H1 (cell line): ENCODE results near the gene CTSC. TPM values are rescaled to one million over a fixed set of nuclear protein-coding genes. Genes with fewer than 3 reads are reported as not detected.

Experiments
- CTCF ChIA-PET: fragments of 300-600 bp; sonication (Branson Sonifier 250); formaldehyde crosslinking; loops from one replicate; lab custom pipeline; 2021; ENCODE audit not compliant: partially characterized antibody; lab: Charles Lee
- POLR2A ChIA-PET: fragments of 300-600 bp; sonication (Branson Sonifier 250); formaldehyde crosslinking; loops from one replicate; lab custom pipeline; 2021; ENCODE audit warnings: inconsistent platforms; ENCODE audit not compliant: partially characterized antibody; lab: Charles Lee
- DNase-seq, 2 experiments: peaks; one replicate each; pipeline versions ENCODE4 v3.0.0 to v3.0.0-alpha.2; 2010 to 2022; ENCODE audit warnings: low spot score in 2 of 2, low read depth in 1 of 2, mixed read lengths in 1 of 2
- FAIRE-seq: peaks from 2 replicates; lab custom pipeline; 2011; peaks lifted over from hg19 to GRCh38; lab: Jason Lieb, UNC
- H2AFZ ChIP-seq: 2 replicates; pipeline ENCODE4 v1.8.1; 2012; ENCODE audit warnings: low read length, inconsistent platforms
- H2AK5ac ChIP-seq: 2 replicates; pipeline ENCODE4 v1.6.1; 2013; ENCODE audit warnings: low read depth, low read length
- H2BK120ac ChIP-seq: replicated peaks from 2 replicates; pipeline ENCODE3; 2013; ENCODE audit warnings: low read depth, low read length, inconsistent platforms
- H2BK12ac ChIP-seq: 2 replicates; pipeline ENCODE4 v1.6.1; 2013; ENCODE audit warnings: low read depth, low read length
- H2BK15ac ChIP-seq: 2 replicates; pipeline ENCODE4 v1.6.1; 2013; ENCODE audit warnings: low read length
- H2BK20ac ChIP-seq: 2 replicates; pipeline ENCODE4 v1.6.1; 2013; ENCODE audit warnings: low read length
- H2BK5ac ChIP-seq: 2 replicates; pipeline ENCODE4 v1.6.1; 2013; ENCODE audit warnings: low read depth, low read length
- H3K14ac ChIP-seq: 2 replicates; pipeline ENCODE4 v1.6.1; 2013; ENCODE audit warnings: inconsistent platforms; ENCODE audit not compliant: insufficient read length
- H3K18ac ChIP-seq: 2 replicates; pipeline ENCODE4 v1.6.1; 2013; ENCODE audit warnings: low read length; ENCODE audit errors: extremely low read depth
- H3K23ac ChIP-seq: 2 replicates; pipeline ENCODE4 v1.6.1; 2013; ENCODE audit warnings: inconsistent platforms; ENCODE audit not compliant: insufficient read length
- H3K23me2 ChIP-seq: 2 replicates; pipeline ENCODE4 v1.6.1; 2013; ENCODE audit warnings: low read depth, low read length
- H3K27ac ChIP-seq: 2 replicates; pipeline ENCODE4 v1.6.1; 2011; ENCODE audit warnings: low read depth, low read length, inconsistent platforms
- H3K27me3 ChIP-seq, 4 experiments: replicated peaks in 1 of 4; 1 replicate in 1 of 4; 2 replicates in 3 of 4; pipeline versions ENCODE4 v1.6.1 to v1.8.1; 2011 to 2013; ENCODE audit warnings: low read length in 3 of 4, mild to moderate bottlenecking in 3 of 4, inconsistent platforms in 2 of 4, mixed read lengths in 2 of 4, moderate library complexity in 1 of 4; ENCODE audit not compliant: control insufficient read depth in 3 of 4, insufficient read depth in 3 of 4; ENCODE audit errors: extremely low read depth in 1 of 4
- H3K36me3 ChIP-seq, 4 experiments: 2 replicates each; pipeline versions ENCODE4 v1.6.1 to v1.8.1; 2011 to 2013; ENCODE audit warnings: mild to moderate bottlenecking in 4 of 4, low read length in 3 of 4, moderate library complexity in 2 of 4, control low read depth in 1 of 4, inconsistent platforms in 1 of 4; ENCODE audit not compliant: insufficient read depth in 4 of 4, control insufficient read depth in 2 of 4
- H3K4ac ChIP-seq: replicated peaks from 2 replicates; pipeline ENCODE3; 2013; ENCODE audit warnings: low read length, low read depth, mixed read lengths, inconsistent platforms; ENCODE audit not compliant: insufficient read length
- H3K4me1 ChIP-seq, 4 experiments: replicated peaks in 1 of 4; 1 replicate in 1 of 4; 2 replicates in 3 of 4; pipeline versions ENCODE4 v1.6.1 to v1.8.1; 2011 to 2013; ENCODE audit warnings: low read length in 3 of 4, inconsistent platforms in 2 of 4, mixed read lengths in 1 of 4; ENCODE audit not compliant: insufficient read depth in 4 of 4, control insufficient read depth in 3 of 4
- H3K4me2 ChIP-seq, 2 experiments: 2 replicates each; pipeline versions ENCODE4 v1.6.1 to v1.8.1; 2011 to 2013; ENCODE audit warnings: low read depth in 2 of 2, low read length in 2 of 2, control low read depth in 1 of 2, inconsistent platforms in 1 of 2, mild to moderate bottlenecking in 1 of 2; ENCODE audit not compliant: insufficient read depth in 1 of 2
- H3K4me3 ChIP-seq, 4 experiments: fragments of 200-600, 300-600 bp in 1 of 4; sonication (generic), shearing (Covaris generic), sonication (Bioruptor Twin) in 1 of 4; 2 replicates each; pipeline versions ENCODE4 v1.5.1 to v1.8.1; 2011 to 2016; ENCODE audit warnings: low read length in 4 of 4, low read depth in 3 of 4, control low read depth in 2 of 4, inconsistent platforms in 2 of 4, mild to moderate bottlenecking in 2 of 4, mixed read lengths in 1 of 4, moderate library complexity in 1 of 4; ENCODE audit not compliant: insufficient read depth in 2 of 4; ENCODE audit errors: extremely low read depth in 1 of 4
- H3K56ac ChIP-seq: replicated peaks from 2 replicates; pipeline ENCODE3; 2013; ENCODE audit warnings: low read depth, mild to moderate bottlenecking, mixed read lengths, low read length, inconsistent platforms; ENCODE audit not compliant: insufficient read length
- H3K79me1 ChIP-seq: 2 replicates; pipeline ENCODE4 v1.6.1; 2013; ENCODE audit warnings: low read depth, low read length, control low read depth
- H3K79me2 ChIP-seq, 2 experiments: 2 replicates each; pipeline versions ENCODE4 v1.6.1 to v1.8.1; 2012 to 2013; ENCODE audit warnings: low read length in 2 of 2, mild to moderate bottlenecking in 2 of 2, inconsistent platforms in 1 of 2; ENCODE audit not compliant: insufficient read depth in 2 of 2, control insufficient read depth in 1 of 2
- H3K9ac ChIP-seq, 4 experiments: replicated peaks in 1 of 4; 1 replicate in 1 of 4; 2 replicates in 3 of 4; pipeline versions ENCODE4 v1.6.1 to v1.8.1; 2011 to 2013; ENCODE audit warnings: low read depth in 3 of 4, low read length in 3 of 4, control low read depth in 2 of 4, mild to moderate bottlenecking in 2 of 4, moderate library complexity in 2 of 4, inconsistent platforms in 1 of 4; ENCODE audit errors: extremely low read depth in 1 of 4
- H3K9me3 ChIP-seq, 2 experiments: 2 replicates each; pipeline versions ENCODE4 v1.6.1 to v1.8.1; 2012 to 2013; ENCODE audit warnings: mild to moderate bottlenecking in 2 of 2, moderate library complexity in 2 of 2, control low read depth in 1 of 2, inconsistent platforms in 1 of 2, low read depth in 1 of 2, low read length in 1 of 2, mixed read lengths in 1 of 2; ENCODE audit not compliant: insufficient read depth in 2 of 2
- H4K20me1 ChIP-seq, 2 experiments: replicated peaks in 1 of 2; 2 replicates each; pipeline versions ENCODE3 to v1.8.1; 2011 to 2013; ENCODE audit warnings: inconsistent platforms in 2 of 2, low read length in 2 of 2, mild to moderate bottlenecking in 1 of 2; ENCODE audit not compliant: insufficient read depth in 2 of 2, control insufficient read depth in 1 of 2
- H4K5ac ChIP-seq: 2 replicates; pipeline ENCODE4 v1.6.1; 2013; ENCODE audit warnings: low read length, low read depth, mixed read lengths, inconsistent platforms; ENCODE audit not compliant: insufficient read length
- H4K8ac ChIP-seq: 2 replicates; pipeline ENCODE4 v1.8.0; 2013; ENCODE audit warnings: mild to moderate bottlenecking, moderate library complexity, low read length, inconsistent platforms; ENCODE audit not compliant: insufficient read depth; ENCODE audit errors: extremely low read depth
- H4K91ac ChIP-seq: replicated peaks from 2 replicates; pipeline ENCODE3; 2013; ENCODE audit warnings: low read length, mixed read lengths, inconsistent platforms; ENCODE audit not compliant: insufficient read length
- CBX5 ChIP-seq: fragments of 300-800, 300-1000 bp; sonication (generic); IDR thresholded peaks from 2 replicates; pipeline ENCODE4 v1.7.1; 2016; ENCODE audit warnings: antibody characterized with exemption, low read length, low read depth
- CEBPB ChIP-seq: IDR thresholded peaks from 2 replicates; pipeline ENCODE4 v1.6.1; 2012; ENCODE audit warnings: low read depth, low read length
- CHD1 ChIP-seq: IDR thresholded peaks from 2 replicates; pipeline ENCODE4 v1.6.1; 2012; ENCODE audit warnings: low read depth, low read length, improper control_type of control experiment
- CTBP2 ChIP-seq: IDR thresholded peaks from 2 replicates; pipeline ENCODE4 v1.7.0; 2011; ENCODE audit warnings: borderline replicate concordance, mild to moderate bottlenecking, moderate library complexity, mixed read lengths, low read length; ENCODE audit not compliant: insufficient read depth, insufficient read length
- GABPA ChIP-seq: IDR thresholded peaks from 2 replicates; pipeline ENCODE4 v1.6.1; 2011; ENCODE audit warnings: mild to moderate bottlenecking, low read length, moderate library complexity, borderline replicate concordance; ENCODE audit not compliant: insufficient read depth
- GTF2F1 ChIP-seq: IDR thresholded peaks from 2 replicates; pipeline ENCODE4 v1.6.1; 2012; ENCODE audit warnings: low read depth, low read length, improper control_type of control experiment, borderline replicate concordance
- KDM1A ChIP-seq: fragments of 200-600, 300-600 bp; sonication (generic); IDR thresholded peaks from 2 replicates; pipeline ENCODE4 v1.7.1; 2016; ENCODE audit warnings: mild to moderate bottlenecking, low read length, borderline replicate concordance
- NRF1 ChIP-seq: IDR thresholded peaks from 2 replicates; pipeline ENCODE4 v1.6.1; 2011; ENCODE audit warnings: mild to moderate bottlenecking, low read depth, low read length, improper control_type of control experiment
- RFX5 ChIP-seq: IDR thresholded peaks from 2 replicates; pipeline ENCODE4 v1.6.1; 2011; ENCODE audit warnings: low read depth, low read length, improper control_type of control experiment, borderline replicate concordance
- RNF2 ChIP-seq: fragments of 200-900, 300-1000 bp; sonication (generic); IDR thresholded peaks from 2 replicates; pipeline ENCODE4 v1.7.1; 2016; ENCODE audit warnings: borderline replicate concordance, low read depth, mild to moderate bottlenecking, antibody characterized with exemption, low read length; ENCODE audit not compliant: poor library complexity, severe bottlenecking; ENCODE audit errors: missing control alignments
- SP4 ChIP-seq: IDR thresholded peaks from 2 replicates; pipeline ENCODE4 v1.6.1; 2012; ENCODE audit warnings: low read length, inconsistent platforms
- TAF1 ChIP-seq: IDR thresholded peaks from 2 replicates; pipeline ENCODE4 v1.6.1; 2011; ENCODE audit warnings: mild to moderate bottlenecking, low read depth, low read length
- WGBS, 2 experiments: shearing (Covaris generic) in 1 of 2; methylation state at CpG; one replicate each; pipeline versions ENCODE4 v1.1.6 to v1.1.7; 2013 to 2015; ENCODE audit warnings: low lambda C conversion rate in 2 of 2, mixed read lengths in 2 of 2, inconsistent platforms in 1 of 2, low coverage in 1 of 2, missing lambda C conversion rate in 1 of 2; ENCODE audit not compliant: insufficient replicate concordance in 2 of 2, insufficient coverage in 1 of 2, insufficient read length in 1 of 2; ENCODE audit errors: extremely low coverage in 1 of 2, missing lambda C conversion rate in 1 of 2; 5-methylcytosine and 5-hydroxymethylcytosine counted together
- polyA plus RNA-seq, 7 experiments: library from polyadenylated mRNA; depleted of rRNA in 3 of 7; stranded (reverse) in 5 of 7; unstranded in 2 of 7; fragments of >200 nt in 5 of 7; fragments of 200-250 nt in 2 of 7; gene quantifications; 1 replicate in 5 of 7; 2 replicates in 1 of 7; 4 replicates in 1 of 7; pipeline versions ENCODE4 v1.2.1 to v1.2.3, GENCODE V29; 2011 to 2013; ENCODE audit warnings: missing spikeins in 2 of 7, mixed read lengths in 2 of 7
- total RNA-seq: library from RNA; stranded (reverse); fragmentation: NEBNext Ultra II Directional; extraction: Animal tissue kit (Norgen Biotek cat#: 25700); gene quantifications from 2 replicates; pipeline ENCODE4 v1.2.1, GENCODE V29; 2021

The CTSC gene
- total and polyA plus RNA-seq, 2 of the 8 experiments (the other 6 are each of a cell fraction or from before 2014, with no cell fraction given), result 347 to 369 TPM

DNA sequence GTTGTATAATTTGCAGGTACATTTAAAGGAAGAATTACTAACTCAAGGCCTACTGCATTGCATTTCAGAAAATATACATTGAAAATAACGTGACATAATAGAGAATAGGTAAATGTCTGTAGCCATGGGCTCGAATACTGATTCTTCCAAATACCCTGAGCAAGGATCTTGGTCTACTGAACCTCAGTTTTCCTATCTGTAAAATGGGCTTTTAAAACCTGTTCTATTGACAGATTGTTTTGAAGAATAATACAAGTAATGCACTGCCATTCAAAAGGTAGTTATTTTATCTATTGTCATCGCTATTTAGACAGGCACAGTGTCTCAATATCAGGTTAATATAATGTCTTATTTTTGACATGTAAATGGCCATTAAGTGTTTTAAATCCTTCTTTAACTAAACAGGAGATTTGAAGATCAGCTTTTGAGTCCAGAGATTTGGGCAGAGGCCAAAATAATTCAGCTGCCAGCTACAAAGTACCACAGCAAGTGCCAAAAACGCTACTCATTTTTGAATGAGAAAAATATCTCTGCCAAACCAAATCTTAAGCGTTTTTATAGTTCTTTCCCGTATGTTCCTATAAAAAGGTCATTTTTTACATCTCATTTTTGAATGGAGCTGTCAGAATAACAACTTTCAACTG, 56.7 kb downstream of the CTSC start:
- Histone ChIP-seq H3K79me2 (no peaks in the 10 kb centered on the region), H2BK12ac (no peak overlapping the region), H3K27ac (no peak overlapping the region), H3K4me1 (no peaks in the 10 kb centered on the region; a peak in 1 of 7 replicates), H2AFZ (no peak overlapping the region), H4K20me1 (no peaks in the 10 kb centered on the region), H4K8ac (no peak overlapping the region), H3K23ac (no peak overlapping the region), H3K4ac (no peak overlapping the region), H3K9me3 (no peaks in the 10 kb centered on the region; a peak in 1 of 4 replicates), H3K4me3 (no peak overlapping the region), H3K23me2 (no peaks in the 10 kb centered on the region), H3K14ac (no peak overlapping the region), H3K79me1 (no peaks in the 10 kb centered on the region), H2BK5ac (no peak overlapping the region), H3K56ac (no peak overlapping the region), H3K9ac (no peak overlapping the region), H3K27me3 (no peaks in the 10 kb centered on the region), H3K18ac (no peak overlapping the region), H2BK15ac (no peak overlapping the region), H2AK5ac (no peak overlapping the region), H2BK20ac (no peak overlapping the region), H3K36me3 (peaks cover 0 to 6% (median under 1%) of the 10 kb centered on the region in 4 experiments; a peak in 2 of 8 replicates), H4K5ac (no peak overlapping the region), H2BK120ac (no peak overlapping the region), H3K4me2 (no peak overlapping the region), H4K91ac (no peak overlapping the region)
- ChIA-PET POLR2A (interaction anchor here (0.9 kb wide), 1 partner anchor 12 kb away, joined by 3 read pairs; no protein-coding TSS in a partner anchor), CTCF (interaction anchor here (1.0 to 1.9 kb wide), 6 partner anchors 174 to 403 kb away, joined by 3 to 5 read pairs (median 4); no protein-coding TSS in a partner anchor)
- DNase-seq, result no peak
- WGBS, 2 experiments, result 87% methylated on average over 6 of the region's 6 CpGs; no CpG with 5 or more reads in 1 of the 2 experiments
- TF ChIP-seq CEBPB (no peak), RFX5 (no peak), GABPA (no peak), GTF2F1 (no peak), CHD1 (no peak), TAF1 (no peak), CBX5 (no peak), NRF1 (no peak), SP4 (no peak), RNF2 (no peak), CTBP2 (no peak), KDM1A (no peak)
- no peak for FAIRE-seq
